Liver (tissue), 3 donors: ENCODE data around the gene SPTBN2.

Source experiments
- CTCF ChIP-seq: fragments of 150-350 bp; IDR thresholded peaks from 2 replicates; pipeline ENCODE4 v1.5.1; 2017; ENCODE audit warnings: improper control_type of control experiment, low read depth, low read length; ENCODE audit not compliant: missing input control
- EGR1 ChIP-seq, 2 donors: IDR thresholded peaks; 2 replicates each; pipeline ENCODE4 v1.6.1; 2016 to 2018; ENCODE audit warnings: antibody characterized with exemption in 2 of 2, low read depth in 2 of 2
- GABPA ChIP-seq, 2 donors: IDR thresholded peaks in 1 of 2; conservative IDR thresholded peaks in 1 of 2; 2 replicates each; pipeline ENCODE4 v1.6.1; 2016; ENCODE audit warnings: antibody characterized with exemption in 2 of 2, mild to moderate bottlenecking in 1 of 2, moderate library complexity in 1 of 2
- JUND ChIP-seq, 2 donors: IDR thresholded peaks; 2 replicates each; pipeline ENCODE4 v1.6.1; 2016; ENCODE audit warnings: antibody characterized with exemption in 2 of 2
- NR2F2 ChIP-seq: IDR thresholded peaks from 2 replicates; pipeline ENCODE4 v1.6.1; 2016; ENCODE audit warnings: antibody characterized with exemption
- ZBTB33 ChIP-seq: IDR thresholded peaks from 2 replicates; pipeline ENCODE4 v1.6.1; 2016; ENCODE audit warnings: antibody characterized with exemption
- TF ChIP-seq, protein P1 (sequence below): IDR thresholded peaks from 2 replicates; pipeline ENCODE4 v1.6.1; 2016; ENCODE audit warnings: antibody characterized with exemption
- TF ChIP-seq, protein P2 (sequence below): IDR thresholded peaks from 2 replicates; pipeline ENCODE4 v1.6.1; 2016; ENCODE audit warnings: antibody characterized with exemption, mild to moderate bottlenecking
- donor health status: healthy.
- donor health status: healthy.

GRCh38 chr11:66768088-66768521 lies 39.1 kb upstream of the SPTBN2 start:
- TF ChIP-seq ZBTB33 (no peak), CTCF (no peak), GABPA (IDR thresholded peaks at IDR 0.05 in 1 of 2, conservative IDR thresholded peaks at IDR 0.05 in 1 of 2) (no peak), JUND (IDR thresholded peaks at IDR 0.05) (no peak), EGR1 (IDR thresholded peaks at IDR 0.05; ENCODE audit: low read depth in 2 of 2) (no peak), NR2F2 (no peak)
- TF ChIP-seq, protein P1, sequence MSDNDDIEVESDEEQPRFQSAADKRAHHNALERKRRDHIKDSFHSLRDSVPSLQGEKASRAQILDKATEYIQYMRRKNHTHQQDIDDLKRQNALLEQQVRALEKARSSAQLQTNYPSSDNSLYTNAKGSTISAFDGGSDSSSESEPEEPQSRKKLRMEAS, result no peak
- TF ChIP-seq, protein P2, sequence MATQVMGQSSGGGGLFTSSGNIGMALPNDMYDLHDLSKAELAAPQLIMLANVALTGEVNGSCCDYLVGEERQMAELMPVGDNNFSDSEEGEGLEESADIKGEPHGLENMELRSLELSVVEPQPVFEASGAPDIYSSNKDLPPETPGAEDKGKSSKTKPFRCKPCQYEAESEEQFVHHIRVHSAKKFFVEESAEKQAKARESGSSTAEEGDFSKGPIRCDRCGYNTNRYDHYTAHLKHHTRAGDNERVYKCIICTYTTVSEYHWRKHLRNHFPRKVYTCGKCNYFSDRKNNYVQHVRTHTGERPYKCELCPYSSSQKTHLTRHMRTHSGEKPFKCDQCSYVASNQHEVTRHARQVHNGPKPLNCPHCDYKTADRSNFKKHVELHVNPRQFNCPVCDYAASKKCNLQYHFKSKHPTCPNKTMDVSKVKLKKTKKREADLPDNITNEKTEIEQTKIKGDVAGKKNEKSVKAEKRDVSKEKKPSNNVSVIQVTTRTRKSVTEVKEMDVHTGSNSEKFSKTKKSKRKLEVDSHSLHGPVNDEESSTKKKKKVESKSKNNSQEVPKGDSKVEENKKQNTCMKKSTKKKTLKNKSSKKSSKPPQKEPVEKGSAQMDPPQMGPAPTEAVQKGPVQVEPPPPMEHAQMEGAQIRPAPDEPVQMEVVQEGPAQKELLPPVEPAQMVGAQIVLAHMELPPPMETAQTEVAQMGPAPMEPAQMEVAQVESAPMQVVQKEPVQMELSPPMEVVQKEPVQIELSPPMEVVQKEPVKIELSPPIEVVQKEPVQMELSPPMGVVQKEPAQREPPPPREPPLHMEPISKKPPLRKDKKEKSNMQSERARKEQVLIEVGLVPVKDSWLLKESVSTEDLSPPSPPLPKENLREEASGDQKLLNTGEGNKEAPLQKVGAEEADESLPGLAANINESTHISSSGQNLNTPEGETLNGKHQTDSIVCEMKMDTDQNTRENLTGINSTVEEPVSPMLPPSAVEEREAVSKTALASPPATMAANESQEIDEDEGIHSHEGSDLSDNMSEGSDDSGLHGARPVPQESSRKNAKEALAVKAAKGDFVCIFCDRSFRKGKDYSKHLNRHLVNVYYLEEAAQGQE, result no peak
